ENCODE measurements around the gene PERM1. TPM values are rescaled to one million over a fixed set of nuclear protein-coding genes. Genes with fewer than 3 reads are reported as not detected.

The PERM1 gene
- total RNA-seq, 1 donor from 2014 or later: not detected

DNA sequence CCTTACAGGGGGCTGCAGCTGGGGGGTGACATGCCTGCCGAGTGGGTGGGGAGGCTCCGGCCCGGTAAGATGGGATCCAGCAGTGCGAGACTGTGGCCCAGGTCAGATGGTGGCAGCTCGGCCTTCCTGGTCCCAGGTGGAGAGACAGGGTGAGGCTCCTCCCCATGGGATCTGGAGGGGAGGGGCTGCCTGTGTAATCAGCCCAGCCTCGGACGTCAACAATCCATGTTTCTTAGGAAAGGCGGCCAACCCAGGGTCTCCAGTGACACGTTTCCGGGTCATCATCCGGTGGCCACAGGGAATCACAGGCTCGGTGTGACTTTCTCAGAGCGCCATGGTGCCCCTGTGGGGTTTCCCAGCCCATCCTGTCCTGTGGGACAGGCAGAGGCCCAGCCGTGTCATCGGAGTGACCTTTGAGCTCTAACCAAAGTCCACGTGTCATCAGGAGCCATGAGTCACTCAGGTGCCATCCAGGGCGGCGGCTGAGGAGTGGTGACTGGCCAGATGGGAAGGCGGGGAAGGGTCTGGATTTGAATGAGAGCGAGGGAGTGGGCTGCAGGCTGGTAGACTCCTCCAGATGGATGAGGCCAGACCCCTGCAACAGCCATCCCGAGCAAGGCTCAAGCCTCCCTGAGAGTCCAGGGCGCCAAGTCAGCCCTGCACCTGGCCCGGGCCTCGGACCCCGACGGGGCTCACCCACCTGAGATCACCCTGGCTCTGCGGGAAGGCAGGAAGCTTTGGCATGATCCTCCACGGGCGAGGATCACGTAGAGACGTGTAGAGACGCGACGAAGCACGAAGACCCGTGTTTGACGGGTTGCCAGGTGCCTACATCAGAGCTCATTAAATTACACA lies 24.6 kb upstream of the PERM1 start:
- no peak overlapping the region for H3K4me3 ChIP-seq
- ATAC-seq: no peak
- intact Hi-C loops (cut with DNase I): no loop called here
- no peaks in the 10 kb centered on the region for H3K9me3 ChIP-seq
- no peaks in the 10 kb centered on the region for H3K36me3 ChIP-seq
- peak; percentile 44 for DNase-seq
- TF ChIP-seq CTCF (IDR thresholded peaks at IDR 0.05): no peak
- peaks cover 24% of the 10 kb centered on the region for H3K4me1 ChIP-seq
- no peak overlapping the region for H3K27ac ChIP-seq
- H3K27me3 ChIP-seq (ENCODE audit: low read depth): peaks cover 10% of the 10 kb centered on the region

DNA sequence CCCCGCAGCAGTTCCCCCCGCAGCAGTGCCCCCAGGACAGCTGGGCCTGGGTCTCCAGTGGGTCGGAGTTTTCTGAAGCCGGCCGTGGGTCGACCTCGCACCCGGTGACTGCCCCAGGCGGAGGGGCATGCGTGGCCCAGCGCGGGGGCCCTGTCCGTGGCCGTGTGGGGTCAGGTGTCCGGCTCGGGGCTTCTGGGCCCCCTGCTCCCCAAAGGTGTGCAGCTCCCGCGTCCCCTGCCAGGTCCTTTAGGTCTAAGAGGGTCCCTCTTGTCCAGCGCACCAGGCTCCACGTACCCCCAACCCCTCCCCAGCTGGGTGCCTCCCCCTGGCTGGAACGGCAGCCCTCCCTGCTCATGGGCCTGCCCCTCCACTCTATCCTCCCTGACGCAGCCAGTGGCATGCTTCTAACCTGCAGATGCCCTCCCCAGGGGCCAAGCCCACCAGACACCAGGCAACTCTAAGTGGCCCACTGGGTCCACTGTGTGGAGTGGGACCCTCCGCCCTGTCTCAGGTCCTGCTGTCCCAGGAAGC lies 23.9 kb upstream of the PERM1 start:
- ATAC-seq (no peak), DNase-seq (no peak)
- no peak overlapping the region for H3K27ac ChIP-seq
- no peak overlapping the region for H3K4me3 ChIP-seq
- H3K4me1 ChIP-seq: peaks cover 31% of the 10 kb centered on the region
- H3K36me3 ChIP-seq: no peaks in the 10 kb centered on the region
- H3K27me3 ChIP-seq (ENCODE audit: low read depth): peaks cover 16% of the 10 kb centered on the region
- intact Hi-C loops (cut with DNase I): no loop called here
- no peak for TF ChIP-seq CTCF (IDR thresholded peaks at IDR 0.05)
- H3K9me3 ChIP-seq: no peaks in the 10 kb centered on the region

- DNase-seq (peak; percentile 71), ATAC-seq (peak; percentile 45 to 60)
- Histone ChIP-seq H3K36me3 (no peaks in the 10 kb centered on the region), H3K4me1 (peaks cover 37% of the 10 kb centered on the region), H3K27ac (no peak overlapping the region), H3K27me3 (ENCODE audit: low read depth) (peaks cover 24% of the 10 kb centered on the region), H3K4me3 (no peak overlapping the region), H3K9me3 (no peaks in the 10 kb centered on the region)
- no peak for TF ChIP-seq CTCF (IDR thresholded peaks at IDR 0.05)
- intact Hi-C loops (cut with DNase I): no loop called here
Observed at GRCh38 chr1:1004780-1005697, 23.1 kb upstream of the PERM1 start.

DNA sequence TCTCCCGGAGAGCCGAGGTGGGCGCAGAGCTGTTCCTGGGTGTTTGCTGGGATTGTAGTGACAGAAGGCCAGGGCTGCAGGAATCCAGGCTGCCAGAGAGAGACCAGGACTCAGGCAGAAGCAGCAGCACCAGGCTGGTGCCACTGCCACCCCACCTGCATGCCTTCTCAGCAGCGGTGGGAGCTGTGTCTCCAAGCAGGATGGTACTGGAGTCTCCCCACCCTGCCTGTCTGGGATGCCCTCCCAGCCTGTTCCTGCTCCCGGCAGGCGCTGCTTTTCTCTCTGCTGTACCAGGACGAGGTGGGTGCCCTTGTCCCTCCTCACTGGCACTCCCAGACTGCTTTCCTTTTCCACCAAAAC lies 22.5 kb upstream of the PERM1 start:
- Histone ChIP-seq H3K27me3 (ENCODE audit: low read depth) (peaks cover 28% of the 10 kb centered on the region), H3K36me3 (no peaks in the 10 kb centered on the region), H3K9me3 (no peaks in the 10 kb centered on the region), H3K4me3 (no peak overlapping the region), H3K4me1 (peaks cover 40% of the 10 kb centered on the region), H3K27ac (no peak overlapping the region)
- DNase-seq (no peak), ATAC-seq (no peak)
- no peak for TF ChIP-seq CTCF (IDR thresholded peaks at IDR 0.05)
- intact Hi-C loops (cut with DNase I): no loop called here

DNA sequence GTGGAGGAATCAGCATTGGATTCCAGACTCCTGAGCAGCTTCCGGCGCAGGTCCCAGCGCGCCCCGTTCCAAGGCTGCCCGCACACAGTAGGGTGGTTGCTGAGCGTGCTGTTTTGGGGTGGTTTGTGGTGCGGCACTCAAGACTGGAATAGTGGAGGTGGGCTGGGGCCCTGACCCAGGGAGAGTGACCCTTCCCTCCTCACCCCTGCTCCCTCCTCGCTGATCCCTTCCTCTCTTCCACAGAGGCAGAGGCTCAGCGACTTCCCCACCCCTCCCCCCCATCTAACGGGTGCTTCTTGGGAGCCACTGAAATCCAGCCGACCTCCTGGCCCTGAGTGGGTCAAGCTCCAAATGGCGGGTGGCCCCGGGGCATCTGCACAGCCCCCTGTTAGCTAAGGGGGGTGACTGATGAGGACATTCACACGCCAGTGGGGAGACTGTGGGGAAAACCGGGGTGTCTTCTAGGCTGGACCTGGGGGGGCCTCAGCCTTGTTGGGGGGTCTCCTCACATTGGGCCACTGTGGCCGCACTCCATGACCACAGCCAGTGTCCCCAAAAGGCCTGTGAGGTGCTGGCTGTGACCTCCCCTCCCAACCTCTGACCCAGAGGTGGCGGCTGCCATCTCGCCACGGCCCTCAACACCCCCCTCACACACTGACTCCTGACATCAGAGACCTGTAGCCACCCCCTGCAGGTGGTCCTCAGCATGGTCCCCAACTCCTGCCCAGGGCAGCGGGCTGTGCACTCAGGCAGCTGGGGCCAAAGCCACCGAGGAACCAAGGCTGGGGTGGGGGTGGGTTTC lies 21.9 kb upstream of the PERM1 start:
- peaks cover 33% of the 10 kb centered on the region for H3K27me3 ChIP-seq (ENCODE audit: low read depth)
- no peak for ATAC-seq
- peaks cover 43% of the 10 kb centered on the region for H3K4me1 ChIP-seq
- intact Hi-C loops (cut with DNase I): no loop called here
- DNase-seq: no peak
- no peaks in the 10 kb centered on the region for H3K36me3 ChIP-seq
- no peak overlapping the region for H3K4me3 ChIP-seq
- no peak for TF ChIP-seq CTCF (IDR thresholded peaks at IDR 0.05)
- H3K9me3 ChIP-seq: no peaks in the 10 kb centered on the region
- H3K27ac ChIP-seq: no peak overlapping the region
